ENCODE measurements around the gene TMC1.
"Not testable (repeated sequence)": the region's sequence is repeated elsewhere in the genome, so short reads cannot be mapped to it uniquely, and the experiment has no call there.

The TMC1 gene

DNA sequence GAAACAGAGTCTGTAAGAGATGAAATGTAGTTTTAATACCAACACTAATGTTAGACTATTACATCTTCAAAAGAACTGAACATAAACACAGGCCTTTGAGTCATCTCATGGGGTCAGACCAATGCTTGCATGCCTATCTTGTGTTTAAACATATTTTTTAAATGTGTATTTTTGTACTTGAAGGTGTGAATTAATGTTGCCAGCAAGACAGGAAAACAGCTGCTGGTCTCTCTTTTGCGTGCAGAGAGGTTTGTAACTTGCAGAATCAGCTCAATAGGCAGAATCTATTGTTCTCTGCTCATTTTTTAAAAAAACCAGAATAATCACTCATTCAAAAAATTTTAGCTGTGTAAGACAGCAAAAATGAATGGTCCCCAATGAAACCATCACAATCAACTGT is 251.3 kb downstream of the TMC1 start:
- no peak for DNase-seq (ENCODE audit: low spot score)

DNA sequence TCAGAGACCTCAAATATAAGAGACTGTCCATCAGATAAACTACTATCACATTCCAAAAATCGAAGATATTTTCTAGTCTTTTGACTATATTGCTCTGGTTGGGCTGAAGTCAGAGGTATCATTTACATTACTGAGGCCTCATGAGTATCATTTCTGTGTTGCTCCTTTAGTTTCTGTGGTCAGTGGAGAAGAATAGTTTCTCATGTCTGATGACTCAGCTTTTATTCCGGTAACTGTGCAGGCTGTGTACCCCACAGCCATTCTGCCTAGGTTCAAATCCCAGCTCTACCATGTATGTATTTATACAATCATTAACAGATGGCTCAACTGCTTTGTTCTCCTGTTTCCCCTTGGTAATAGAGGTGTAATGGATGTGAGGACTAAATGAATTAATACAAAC is 252.2 kb downstream of the TMC1 start:
- no peak for DNase-seq (ENCODE audit: low spot score)

DNA sequence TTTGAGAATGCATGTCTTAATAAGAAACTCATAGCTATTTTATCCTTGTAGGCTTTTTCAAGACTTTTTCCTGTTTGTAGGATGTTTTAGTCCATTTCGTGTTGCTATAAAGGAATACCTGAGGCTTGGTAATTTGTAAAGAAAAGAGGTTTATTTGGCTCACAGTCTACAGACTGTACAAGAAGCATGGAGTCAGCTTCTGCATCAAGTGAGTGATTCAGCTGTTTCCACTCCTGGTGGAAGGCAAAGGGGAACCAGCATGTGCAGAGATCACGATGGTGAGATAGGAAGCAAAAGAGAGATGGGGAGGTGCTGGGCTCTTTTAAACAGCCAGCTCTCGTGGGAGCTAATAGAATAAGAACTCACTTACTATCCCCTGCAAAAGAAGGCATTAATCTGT is 254.2 kb downstream of the TMC1 start:
- no peak for DNase-seq (ENCODE audit: low spot score)

DNA sequence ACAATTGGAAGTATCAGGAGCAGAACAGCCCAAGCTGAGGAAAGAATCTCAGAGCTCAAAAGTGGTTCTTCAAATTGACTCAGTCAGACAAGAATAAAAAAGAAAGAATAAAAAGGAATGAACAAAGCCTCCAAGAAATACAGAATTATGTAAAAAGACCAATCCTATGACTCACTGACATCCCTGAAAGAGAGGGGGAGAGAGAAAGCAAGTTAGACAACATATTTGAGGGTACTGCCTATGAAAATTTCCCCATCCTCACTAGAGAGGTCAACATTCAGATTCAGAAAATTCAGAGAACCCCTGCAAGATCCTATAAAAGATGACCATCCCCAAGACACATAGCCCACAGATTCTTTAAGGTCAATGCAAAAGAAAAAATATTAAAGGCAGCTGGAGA is 258.2 kb downstream of the TMC1 start:
- DNase-seq (ENCODE audit: low spot score), result no peak

DNA sequence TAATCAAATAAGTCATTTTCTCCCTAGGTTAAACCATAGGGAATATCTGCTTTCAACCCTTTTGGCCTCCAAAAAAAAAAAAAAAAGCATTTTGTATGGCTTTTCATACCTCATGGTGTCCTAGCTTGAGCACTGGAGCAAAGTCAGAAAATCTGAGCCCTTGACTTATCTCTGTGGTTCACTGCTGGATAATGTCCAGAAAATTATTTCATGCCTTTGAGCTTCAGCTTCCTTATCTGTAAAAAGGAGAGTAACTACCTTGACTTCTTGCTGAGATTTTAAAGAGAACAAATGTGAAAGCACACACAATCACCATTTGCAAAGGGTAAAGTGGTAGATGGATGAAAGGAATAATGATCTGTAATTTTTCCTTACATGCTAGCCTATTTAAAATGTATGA is 265.5 kb downstream of the TMC1 start:
- no peak for DNase-seq (ENCODE audit: low spot score)

DNA sequence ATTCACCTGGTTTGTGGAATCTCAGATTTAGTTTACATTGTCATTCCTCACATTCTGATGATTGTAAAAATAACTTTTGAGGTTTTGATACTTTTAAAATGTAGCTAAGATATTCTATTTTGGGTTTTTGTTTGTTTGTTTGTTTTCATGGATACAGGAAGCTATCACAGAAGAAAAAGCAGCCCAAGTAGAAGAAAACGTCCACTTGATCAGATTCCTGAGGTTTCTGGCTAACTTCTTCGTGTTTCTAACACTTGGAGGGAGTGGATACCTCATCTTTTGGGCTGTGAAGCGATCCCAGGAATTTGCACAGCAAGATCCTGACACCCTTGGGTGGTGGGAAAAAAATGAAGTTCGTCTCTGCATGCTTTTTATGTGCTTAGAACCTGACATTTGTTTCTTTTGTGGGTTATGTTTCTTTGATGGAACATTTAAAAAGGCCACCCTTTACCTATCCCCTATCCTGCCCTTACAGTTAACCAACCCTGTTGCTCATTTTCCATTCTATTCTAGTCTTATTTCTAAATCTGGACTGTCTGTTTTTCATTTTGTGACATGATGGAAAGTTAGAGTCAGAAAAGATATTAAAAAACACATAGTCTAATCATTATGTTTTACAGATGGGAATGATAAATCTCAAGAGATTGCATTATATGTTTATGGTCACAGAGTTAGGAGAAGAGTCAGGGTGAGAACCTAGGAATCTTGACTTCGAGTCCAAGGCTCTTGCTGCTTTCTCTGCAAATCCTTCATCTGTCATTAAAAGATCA is 267.7 kb downstream of the TMC1 start:
- no peak for DNase-seq (ENCODE audit: low spot score)

DNA sequence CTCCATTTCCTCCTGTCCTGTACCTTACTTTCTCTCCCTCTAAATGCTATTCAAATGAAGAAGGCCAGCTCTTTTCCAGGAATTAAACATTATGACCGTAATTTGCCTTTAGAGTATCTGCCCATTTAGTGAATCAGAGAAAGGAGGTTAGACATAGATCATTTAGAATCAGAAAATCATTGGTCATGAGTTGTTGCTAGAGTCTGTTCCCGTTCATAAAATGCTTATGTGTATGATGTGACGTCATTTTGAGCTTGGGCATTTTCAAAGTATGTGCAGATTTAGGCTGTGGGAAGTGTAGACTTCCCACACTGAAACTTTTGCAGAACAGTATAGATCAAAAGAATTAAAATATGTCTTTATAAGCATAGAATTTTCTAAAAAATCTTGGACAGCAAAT is 268.5 kb downstream of the TMC1 start:
- no peak for DNase-seq (ENCODE audit: low spot score)

DNA sequence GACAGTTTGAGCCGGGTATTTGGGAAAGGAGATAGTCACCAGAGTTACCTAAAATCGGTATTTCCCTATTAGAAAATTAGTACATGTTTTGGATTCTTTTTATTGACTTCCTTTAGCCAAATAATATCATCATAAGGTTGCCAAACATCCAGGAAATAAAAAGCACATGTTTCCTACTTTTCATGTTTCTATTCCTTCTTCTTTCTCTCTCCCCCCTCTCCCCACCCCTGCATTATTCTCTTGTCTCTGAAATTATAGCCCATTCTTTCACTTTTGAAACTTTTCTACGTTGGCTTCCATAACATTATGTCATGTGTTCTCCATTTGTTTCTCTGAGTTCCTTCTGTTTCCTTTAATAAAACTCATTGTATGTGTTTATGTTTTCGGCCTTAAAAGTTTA is 269.6 kb downstream of the TMC1 start:
- no peak for DNase-seq (ENCODE audit: low spot score)

DNA sequence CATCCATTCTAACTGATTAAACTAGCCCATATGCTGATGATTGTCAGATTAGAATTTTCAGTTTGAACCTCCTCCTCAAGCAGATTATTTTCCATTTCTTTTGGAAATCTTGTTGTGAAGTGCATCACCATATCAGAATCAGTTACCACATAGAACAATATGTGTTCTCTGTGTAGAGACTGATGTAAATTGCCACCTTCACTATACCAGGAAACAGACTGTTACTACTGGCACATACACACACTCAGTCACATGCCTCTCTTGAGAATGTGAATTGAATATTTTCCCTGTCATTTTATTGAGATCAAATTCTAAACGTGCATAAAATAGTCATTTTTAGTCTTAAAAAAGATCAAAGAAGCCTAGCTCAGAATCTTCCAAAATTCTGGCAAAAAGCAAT is 270.0 kb downstream of the TMC1 start:
- DNase-seq (ENCODE audit: low spot score), result no peak

DNA sequence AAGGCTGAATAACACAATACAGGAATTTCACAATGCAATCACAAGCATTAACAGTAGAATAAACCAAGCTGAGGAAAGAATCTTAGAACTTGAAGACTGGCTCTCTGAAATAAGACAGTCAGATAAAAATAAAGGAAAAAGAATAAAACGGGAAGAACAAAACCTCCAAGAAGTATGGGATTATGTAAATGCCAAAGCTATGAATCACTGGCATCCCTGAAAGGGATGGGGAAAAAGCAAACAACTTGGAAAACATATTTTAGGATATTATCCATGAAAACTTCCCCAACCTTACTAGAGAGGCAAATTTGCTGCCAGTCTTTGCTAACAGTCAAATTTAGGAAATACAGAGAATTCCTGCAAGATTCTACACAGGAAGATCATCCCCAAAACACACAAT is 273.5 kb downstream of the TMC1 start:
- DNase-seq (ENCODE audit: low spot score), result no peak

DNA sequence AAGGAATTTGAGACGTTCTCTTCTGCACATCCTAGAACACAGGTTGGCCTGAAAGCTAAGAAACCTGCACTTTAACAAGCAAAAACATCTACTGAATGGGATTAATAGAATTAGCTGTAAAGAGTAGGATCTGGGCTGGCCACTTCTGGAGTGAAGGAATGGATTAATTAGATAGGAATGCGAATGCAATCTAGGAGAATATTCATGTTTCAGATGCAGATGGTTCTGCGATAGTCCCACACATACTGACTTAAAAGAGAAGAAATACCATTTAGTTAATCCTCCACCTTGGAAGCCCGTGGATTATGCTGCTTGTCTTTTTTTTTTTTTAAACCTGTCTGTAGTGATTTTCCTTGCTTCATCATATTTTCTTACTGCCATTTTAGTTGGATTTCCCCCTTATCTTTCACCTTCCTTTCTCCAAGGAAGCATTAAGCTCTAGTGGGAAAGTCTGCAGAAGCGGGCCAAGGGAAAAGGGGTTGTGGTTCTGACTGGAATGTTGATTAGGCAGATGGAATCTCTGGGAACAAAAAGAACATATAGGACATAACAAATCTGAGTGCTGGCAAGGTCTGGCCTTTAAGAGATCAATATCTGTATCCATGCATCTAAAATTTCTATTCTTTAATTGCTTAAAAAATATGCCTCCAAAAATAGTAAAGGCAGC is 279.1 kb downstream of the TMC1 start:
- DNase-seq (ENCODE audit: low spot score), result no peak

DNA sequence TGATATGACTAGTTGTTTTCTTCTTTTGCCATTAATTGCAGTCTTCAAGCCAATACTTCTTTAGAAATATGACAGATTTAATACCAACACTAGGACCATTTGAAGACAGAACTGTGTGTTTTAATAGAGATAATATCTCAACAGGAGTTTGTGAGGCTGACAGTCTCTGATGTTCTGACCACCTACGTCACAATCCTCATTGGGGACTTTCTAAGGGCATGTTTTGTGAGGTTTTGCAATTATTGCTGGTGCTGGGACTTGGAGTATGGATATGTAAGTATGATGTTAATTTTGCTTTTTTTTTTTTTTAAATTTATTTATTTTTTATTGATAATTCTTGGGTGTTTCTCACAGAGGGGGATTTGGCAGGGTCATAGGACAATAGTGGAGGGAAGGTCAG is 283.8 kb downstream of the TMC1 start:
- no peak for DNase-seq (ENCODE audit: low spot score)

DNA sequence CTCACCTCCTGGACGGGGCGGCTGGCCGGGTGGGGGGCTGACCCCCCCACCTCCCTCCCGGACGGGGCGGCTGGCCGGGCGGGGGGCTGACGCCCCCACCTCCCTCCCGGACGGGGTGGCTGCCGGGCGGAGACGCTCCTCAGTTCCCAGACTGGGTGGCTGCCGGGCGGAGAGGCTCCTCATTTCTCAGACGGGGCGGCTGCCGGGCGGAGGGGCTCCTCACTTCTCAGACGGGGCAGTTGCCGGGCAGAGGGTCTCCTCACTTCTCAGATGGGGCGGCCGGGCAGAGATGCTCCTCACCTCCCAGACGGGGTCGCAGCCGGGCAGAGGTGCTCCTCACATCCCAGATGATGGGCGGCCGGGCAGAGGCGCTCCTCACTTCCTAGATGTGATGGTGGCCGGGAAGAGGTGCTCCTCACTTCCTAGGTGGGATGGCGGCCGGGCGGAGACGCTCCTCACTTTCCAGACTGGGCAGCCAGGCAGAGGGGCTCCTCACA is 285.0 kb downstream of the TMC1 start:
- DNase-seq (ENCODE audit: low spot score), result not testable (repeated sequence)

DNA sequence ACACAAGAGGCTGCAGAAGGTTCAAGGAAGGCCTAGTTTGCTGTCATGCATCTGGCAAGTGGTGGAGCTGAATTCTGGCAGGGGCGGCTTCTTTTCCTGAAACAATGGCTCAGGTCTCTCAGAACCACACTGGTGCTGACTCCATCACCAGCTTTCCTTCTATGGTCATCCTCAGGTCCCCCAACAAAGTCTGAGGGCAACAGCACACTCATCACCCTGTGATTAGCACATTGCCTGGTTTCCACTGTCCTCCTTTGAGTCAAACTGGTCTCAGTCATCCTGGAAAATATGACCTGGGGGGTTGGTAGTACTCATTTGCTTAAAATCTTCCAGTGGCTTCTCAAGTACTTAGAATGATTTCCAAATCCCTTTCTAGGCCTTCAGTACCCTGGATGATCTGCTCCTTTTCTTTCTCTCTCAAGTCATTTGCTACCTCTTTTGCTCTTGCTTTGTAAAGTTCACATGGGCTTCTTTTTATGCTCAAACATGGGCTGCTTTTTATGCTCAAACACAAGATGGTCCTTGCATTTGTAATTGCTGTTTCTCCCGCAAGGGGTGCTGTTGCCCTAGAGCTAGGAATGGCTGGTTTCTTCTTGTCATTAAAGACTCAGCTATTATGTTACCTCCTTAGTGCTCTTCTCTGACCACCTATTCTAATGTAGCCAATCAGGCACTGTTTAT is 286.5 kb downstream of the TMC1 start:
- peak; percentile 55 for DNase-seq (ENCODE audit: low spot score)

DNA sequence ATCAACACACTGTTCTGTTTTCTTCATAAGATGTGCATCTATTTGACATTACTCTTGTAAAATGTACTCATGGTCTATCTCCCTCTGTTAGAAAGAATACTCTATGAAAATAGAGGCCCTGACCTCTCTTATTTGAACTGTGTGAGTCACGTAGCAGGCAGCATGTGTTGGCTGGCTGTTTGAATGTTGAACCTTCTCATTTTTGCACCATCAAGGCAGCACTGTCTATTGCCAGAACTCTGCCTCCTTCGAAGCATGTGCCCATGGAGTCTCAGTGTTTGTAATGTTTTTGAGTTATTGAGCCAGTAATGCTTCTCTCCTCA is 287.0 kb downstream of the TMC1 start:
- no peak for DNase-seq (ENCODE audit: low spot score)

DNA sequence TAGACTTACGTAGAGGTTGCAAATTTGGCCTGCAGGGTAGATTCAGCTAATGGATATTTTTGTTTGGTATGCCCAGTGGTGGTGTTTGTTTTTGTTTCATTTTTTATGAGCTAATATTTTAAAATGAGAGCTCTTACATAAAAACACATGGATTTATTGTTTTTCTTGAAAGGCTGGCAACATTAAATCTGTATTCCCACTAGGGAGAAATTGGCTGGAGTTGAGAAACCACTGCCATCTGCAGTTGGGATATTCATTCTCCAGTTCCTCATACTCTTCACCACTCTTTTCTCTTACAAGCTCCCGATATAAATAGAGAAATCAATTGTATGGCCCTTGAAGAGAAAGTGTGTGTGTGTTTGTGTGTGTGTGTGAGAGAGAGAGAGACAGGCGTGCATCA is 288.2 kb downstream of the TMC1 start:
- no peak for DNase-seq (ENCODE audit: low spot score)

DNA sequence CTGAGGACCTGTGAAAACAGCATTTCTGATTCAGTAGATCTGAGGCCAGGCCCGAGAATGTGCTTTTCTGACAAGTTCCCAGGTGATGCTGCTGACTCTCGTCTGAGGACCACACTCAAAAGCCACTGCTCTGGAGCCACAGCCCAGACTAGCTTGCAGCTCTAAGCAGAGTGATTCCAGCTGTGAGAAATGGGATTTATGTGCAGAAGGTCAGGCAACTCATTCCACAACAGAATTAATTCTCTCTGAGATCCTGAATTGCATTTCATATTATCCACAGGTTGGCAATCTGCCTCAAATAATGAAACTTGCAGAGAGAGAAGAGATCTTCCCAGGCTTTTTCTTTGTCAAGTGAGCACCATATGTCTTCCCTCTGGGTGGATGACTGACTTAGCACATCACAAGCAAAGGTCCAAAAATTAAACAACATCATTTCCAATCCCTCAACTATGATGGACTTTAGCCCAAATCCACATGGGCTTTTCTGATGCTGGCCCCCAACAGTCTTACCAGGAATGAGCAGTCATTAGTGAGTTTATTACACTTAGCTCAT is 291.2 kb downstream of the TMC1 start:
- no peak for DNase-seq (ENCODE audit: low spot score)

DNA sequence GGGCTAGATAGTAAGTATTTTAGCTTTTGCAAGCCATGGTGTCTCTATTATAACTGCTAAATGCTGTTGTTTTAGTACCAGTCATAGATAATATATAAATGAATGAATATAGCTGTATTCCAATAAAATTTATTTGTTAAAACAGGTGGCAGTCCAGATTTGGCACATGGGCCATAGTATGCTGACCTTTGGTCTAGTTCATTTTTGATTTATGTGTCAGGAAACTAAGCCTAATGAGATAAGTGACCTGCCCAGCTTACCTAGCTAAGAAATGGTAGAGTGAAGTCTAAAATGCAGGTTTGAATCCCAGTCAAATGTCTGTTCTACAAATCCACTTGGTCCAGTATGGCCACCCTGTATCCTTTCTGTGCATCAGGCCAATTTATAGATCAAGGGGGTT is 292.1 kb downstream of the TMC1 start:
- DNase-seq (ENCODE audit: low spot score), result no peak

DNA sequence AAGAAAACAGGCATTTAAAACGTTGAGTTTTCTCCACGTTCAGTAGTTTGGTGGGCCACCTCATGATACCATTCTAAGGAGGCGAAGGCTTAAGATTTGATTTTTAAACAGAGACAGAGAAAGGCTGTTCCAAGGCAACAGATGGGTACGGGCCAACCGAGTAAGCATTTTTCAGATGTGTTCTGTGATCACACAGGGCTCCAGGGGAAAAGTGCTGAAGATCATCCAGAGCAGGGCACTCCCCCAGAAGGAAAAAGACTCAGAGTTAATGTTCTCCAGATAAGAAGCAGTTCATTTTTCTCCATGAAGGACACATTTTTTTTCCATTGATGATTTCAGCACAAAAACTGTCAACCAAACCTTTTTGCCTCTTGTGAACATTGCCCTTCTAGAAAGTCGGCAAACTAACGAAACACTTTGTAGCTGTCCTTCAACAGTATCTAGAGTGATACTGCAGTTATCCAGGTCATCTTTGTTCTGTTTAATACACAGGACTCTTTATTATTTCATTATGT is 292.7 kb downstream of the TMC1 start:
- no peak for DNase-seq (ENCODE audit: low spot score)

DNA sequence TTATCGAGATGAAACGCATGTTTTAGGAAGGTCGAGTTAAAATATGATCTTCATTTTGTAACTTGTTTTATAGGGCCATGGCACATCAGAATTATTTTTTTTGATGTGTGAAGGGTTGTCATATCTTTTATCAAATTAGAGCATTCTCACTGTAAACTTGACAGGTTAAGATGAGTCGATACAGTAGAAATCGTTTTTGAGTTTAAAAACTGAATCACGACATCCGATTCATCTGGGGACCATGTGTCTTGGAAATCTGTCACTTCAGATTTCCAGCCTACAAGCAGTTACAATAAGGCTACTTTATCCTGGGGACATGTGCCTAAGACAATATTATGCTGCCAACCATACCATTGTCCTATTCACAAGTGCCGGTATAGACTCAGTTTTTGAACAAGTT is 295.3 kb downstream of the TMC1 start:
- DNase-seq (ENCODE audit: low spot score), result no peak

DNA sequence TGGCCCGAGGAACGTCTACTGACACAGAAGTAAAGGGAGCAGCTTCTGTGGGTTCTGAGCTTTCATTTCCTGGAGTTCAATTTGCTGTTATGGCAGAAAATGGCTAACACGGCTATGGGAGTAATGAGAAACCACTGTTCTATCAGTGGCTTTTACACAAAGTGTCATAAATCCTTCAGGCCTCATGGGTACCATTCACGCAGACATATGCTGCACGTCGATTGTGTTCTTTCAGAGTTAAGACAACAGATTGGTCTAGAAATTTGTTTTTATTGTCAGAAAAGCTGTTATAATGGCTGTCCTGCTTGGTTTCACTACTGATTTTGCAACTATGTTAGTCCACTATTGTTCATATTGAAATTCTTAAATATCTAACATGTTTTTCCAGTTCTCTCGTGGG is 296.0 kb downstream of the TMC1 start:
- DNase-seq (ENCODE audit: low spot score), result no peak

DNA sequence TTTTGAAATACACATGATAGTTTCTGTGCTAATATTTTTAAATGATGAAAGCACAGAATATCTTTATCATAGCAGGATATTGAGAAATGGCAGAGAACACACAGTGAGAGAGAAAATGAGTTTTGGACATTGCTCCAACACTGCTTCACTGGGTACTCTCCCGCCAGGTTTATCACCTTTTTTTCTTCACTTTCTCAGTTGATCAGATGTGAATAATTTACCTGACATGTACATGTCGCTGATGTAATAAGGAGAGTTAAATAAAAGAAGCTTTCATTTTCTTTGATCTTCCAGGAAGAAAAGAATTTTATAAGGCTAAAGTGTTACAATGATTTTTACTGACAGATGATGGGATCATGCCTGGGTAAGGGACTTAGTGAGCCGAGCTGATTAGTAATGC is 297.0 kb downstream of the TMC1 start:
- DNase-seq (ENCODE audit: low spot score), result no peak

DNA sequence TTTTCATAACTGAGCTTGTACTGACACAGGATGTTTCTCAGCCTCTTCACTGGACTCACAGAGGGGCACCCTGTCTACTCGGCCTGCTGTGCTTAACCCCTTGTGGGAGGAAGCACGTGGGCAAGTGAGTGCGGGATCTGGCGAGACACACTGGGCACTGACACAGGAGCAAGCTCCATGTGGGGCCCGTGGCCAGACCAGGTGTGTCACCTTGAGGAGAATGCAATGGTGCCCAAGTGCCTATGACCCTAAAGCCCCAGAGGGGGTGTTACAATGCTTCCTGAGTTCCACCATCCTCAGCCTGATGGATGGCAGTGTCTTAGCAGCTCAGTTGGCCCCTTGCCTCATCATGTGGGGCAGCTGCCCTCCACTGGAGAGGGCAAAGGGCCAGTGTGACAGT is 302.6 kb downstream of the TMC1 start:
- DNase-seq (ENCODE audit: low spot score), result no peak

All from NAMALWA (cell line).